Measurements from ENCODE around the gene ZNF24. TPM values are rescaled to one million over a fixed set of nuclear protein-coding genes. Genes with fewer than 3 reads are reported as not detected.
A peak's percentile ranks its signal among the peaks of the same experiment; 100 is the strongest.

Gene ZNF24
- 10.3 and 10.6 TPM in 2 replicates for total RNA-seq (2014; rRNA removed; shearing (Covaris generic); ENCODE audit: low replicate concordance)

DNA sequence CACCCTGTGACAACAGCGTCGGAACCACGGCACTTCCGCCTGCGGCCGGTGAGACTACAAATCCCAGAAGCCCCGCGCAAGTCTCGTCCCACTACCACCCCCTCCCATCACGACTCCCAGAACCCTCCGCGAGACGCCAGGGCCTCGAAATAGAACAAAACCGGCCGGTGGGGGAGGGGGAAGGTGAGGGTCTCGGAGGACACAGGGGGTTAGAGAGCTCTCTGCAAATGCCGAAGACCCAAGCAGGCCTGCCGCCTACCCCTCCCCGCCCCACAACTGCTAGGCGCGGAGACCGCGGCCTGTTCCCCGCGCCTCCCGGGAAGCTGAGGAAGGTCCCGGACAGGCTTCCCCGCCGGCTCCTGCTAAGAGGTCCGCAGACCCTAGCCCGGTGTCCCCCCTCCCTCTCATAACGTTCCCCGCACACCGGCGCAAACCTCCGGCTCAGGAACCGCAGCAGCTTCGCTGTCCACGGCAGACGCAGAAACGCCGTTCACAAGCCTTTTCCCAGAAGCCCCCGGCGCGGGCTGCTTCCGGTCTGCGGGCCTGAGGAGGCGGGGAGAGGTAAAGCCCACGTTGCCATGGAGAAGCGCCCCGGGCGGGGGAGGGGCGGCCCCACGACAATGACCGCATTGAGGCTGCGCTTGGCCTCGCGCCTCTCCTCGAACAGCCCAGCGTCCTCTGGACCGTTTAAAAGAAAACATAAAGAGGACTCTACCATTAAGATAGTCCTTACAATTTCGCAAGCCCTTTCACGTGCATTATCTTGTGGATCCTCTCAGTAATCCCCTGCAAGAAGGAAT, at the start of gene ZNF24:
ZNF24 (minus strand) TSS at position 485 of the 800 bp plus-strand sequence. CDS start 3,770 bp downstream, outside the sequence.
- in situ Hi-C loops (cut with HindIII; ENCODE audit: low pct_unique_long_range_greater_than_20kb, low sequenced_read_pairs) = no loop called here
- DNase-seq (ENCODE audit: low read depth) = peak; percentile 91

DNA sequence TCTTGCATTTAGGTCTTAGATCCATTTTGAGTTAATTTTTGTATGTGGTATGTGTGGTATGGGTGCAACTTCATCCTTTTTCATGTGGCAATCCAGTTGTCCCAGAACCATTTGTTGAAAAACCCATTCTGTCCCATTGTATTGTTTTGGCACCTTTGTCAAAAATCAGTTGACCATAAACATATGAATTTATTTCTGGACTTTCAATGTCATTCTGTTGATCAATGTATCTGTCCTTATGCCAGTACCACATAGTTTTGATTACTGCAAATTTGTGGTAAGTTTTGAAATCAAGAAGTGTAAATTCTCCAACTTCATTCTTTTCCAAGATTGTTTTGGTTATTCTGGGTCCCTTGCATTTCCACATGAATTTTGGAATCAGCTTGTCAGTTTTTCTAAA, 49.5 kb upstream of the ZNF24 start:
- in situ Hi-C loops (cut with HindIII; ENCODE audit: low pct_unique_long_range_greater_than_20kb, low sequenced_read_pairs) = no loop called here
- no peak for DNase-seq (ENCODE audit: low read depth)

DNA sequence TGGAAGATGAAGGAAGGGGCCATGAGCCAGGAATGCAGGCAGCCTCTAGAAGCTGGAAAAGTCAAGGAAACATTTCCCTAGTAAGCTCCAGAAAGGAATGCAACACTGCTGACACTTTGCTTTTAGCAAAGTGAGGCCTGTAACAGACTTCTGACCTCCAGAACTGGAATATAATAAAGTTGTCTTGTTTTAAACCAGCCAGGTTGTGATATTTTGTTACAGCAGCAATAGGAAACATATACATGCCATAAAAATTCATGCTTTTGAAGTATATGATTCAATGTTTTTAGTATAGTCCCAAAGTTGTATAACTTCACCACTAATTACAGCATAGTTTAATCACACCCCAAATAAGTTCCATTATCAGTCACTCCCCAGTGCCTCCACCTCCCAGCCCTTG, 48.2 kb upstream of the ZNF24 start:
- in situ Hi-C loops (cut with HindIII; ENCODE audit: low pct_unique_long_range_greater_than_20kb, low sequenced_read_pairs) = no loop called here
- DNase-seq (ENCODE audit: low read depth) = no peak

DNA sequence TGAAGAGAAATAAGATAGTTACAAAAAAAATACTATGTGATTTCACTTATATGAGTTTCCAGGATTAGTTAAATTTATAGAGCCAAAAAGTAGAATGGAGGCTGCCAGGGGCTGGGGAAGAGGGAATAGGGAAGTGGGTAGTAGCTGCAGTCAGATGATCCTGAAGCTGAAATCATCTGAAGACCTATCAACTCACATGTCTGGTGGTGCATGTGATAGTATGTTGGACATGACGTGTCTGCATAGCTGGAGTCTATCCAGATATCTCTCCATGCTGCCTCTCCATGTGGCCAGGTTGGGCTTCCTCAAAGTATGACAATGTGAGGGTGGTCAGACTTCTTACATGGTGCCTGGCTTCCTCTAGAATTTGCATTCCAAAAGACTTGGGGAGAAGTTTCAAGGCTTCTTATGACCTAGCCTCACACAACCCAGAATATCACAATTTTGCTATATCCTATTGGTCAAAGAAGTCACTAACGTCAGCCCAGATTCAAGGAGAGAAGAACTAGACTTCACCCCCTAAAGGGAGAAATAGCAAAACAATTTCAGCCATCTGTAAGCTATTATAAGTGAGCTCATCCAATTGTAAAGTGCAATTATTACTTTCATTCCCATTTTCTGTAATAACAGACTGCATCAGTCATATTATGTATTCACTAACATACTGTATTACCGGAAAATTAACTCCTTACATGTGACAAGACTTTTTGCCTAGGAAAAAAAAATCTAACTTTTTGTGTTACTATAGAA, 46.9 kb upstream of the ZNF24 start:
- in situ Hi-C loops (cut with HindIII; ENCODE audit: low pct_unique_long_range_greater_than_20kb, low sequenced_read_pairs) = no loop called here
- DNase-seq (ENCODE audit: low read depth) = no peak

DNA sequence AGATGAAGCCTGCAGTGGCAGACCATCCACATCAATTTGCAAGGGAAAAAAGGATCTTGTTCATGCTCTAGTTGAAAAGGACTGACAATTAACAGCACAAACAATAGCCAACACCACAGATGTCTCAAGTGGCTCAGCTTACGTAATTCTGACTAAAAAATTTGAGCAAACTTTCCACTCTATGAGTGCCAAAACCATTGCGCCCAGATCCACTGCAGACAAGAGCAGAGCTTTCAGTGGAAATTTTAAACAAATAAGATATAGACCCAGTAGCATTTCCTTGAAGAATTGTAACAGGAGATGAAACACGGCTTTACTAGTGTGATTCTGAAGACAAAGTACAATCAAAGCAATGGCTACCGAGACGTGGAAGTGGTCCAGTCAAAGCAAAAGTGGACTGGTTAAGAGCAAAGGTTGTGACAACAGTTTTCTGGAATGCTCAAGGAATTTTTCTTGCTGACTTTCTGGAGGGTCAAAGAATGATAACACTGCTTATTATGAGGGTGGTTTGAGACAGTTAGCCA, 44.9 kb upstream of the ZNF24 start:
- in situ Hi-C loops (cut with HindIII; ENCODE audit: low pct_unique_long_range_greater_than_20kb, low sequenced_read_pairs) = no loop called here
- no peak for DNase-seq (ENCODE audit: low read depth)

DNA sequence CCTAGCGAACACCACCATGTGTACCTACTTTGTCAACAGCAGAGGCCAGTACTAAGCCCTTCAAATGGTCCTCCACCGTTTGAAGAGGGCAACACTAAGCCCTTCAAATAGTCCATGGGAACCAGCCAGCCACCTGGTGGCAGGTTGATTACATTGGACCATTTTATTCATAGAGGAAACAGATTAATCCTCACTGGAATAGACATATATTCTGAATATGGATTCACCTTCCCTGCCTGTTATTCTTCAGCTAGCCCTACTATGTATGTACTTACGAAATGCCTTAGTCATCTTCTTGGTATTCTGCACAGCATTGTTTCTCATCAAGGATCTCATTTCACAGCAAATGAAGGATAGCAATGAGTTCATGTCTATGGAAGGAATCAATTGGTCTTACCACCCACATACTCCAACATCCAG, 42.9 kb upstream of the ZNF24 start:
- in situ Hi-C loops (cut with HindIII; ENCODE audit: low pct_unique_long_range_greater_than_20kb, low sequenced_read_pairs) = no loop called here
- DNase-seq (ENCODE audit: low read depth) = no peak

DNA sequence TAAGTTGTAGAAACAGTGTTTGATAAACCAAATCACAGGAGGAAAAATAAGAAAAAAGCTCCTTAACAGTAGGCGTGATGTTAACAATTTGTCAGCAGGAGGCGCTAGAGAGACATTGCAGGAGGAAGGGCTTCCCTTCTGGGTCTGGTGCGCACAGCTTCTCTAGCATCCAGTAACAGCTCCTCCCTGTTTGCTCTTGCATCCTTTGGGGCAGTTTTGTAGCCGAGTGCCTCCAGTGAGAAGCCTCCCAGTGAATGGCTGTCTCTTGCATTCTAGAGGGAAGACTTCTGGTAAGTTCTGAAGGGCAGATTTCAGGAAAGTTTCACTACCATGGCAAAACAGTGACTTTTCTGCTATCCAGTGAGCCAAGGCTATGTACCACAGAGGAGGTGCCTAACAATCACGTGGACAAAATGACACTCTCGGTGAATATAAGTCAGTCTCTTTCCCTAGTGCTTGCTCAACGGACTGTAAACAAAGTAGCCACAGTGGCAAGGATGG, 42.4 kb upstream of the ZNF24 start:
- in situ Hi-C loops (cut with HindIII; ENCODE audit: low pct_unique_long_range_greater_than_20kb, low sequenced_read_pairs) = no loop called here
- DNase-seq (ENCODE audit: low read depth) = peak; percentile 56

DNA sequence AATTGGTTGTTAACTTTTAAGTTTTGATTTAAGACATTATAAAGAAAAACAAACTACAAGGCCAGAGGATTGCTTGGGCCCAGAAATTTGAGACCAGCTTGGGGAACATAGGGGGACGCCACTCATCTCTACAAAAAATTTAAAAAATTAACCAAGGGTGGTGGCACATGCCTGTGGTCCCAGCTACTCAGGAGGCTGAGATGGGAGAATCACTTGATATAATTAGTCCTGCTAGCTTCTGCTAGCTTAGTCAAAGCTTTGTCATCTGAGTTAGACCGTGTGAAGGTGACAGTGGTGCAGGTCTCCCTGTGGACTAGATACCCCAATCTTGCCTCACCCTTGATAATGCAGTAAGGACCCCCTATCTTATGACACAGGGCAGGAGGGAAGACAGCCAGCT, 38.9 kb upstream of the ZNF24 start:
- in situ Hi-C loops (cut with HindIII; ENCODE audit: low pct_unique_long_range_greater_than_20kb, low sequenced_read_pairs) = no loop called here
- no peak for DNase-seq (ENCODE audit: low read depth)

DNA sequence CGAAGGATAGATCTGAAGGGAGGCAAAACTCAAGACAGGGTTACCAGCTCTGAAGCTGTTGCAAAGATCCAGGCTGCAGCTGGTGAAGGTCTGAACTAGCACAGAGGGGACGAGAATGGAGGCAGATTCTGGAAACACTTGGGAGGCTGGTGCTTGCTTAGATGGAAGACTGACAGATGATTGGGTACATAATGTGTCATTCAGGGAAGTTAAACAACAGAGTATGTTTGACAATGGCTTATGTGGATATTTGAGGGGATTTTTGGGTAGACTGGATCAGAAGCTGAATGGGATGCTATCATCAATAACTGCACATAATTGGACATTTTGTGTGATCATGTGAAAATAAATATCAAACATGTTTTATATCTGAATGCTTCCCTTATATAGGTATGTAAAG, 35.2 kb upstream of the ZNF24 start:
- no peak for DNase-seq (ENCODE audit: low read depth)
- in situ Hi-C loops (cut with HindIII; ENCODE audit: low pct_unique_long_range_greater_than_20kb, low sequenced_read_pairs) = no loop called here

DNA sequence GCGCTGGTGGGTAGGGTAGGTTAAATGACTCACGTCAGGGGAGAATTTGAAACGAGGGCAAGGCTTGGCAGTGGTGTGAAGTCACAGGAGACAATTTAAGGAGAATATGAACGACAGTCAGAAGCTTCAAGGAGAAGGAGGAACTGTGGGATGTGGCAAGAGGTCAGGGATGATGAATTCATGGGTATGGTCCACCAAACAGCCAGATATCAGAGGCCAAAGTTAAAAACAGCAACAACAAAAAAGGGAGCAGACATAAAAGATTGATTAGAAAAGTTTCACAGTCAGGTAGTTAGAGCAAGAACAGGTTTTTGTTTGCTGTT, 34.3 kb upstream of the ZNF24 start:
- in situ Hi-C loops (cut with HindIII; ENCODE audit: low pct_unique_long_range_greater_than_20kb, low sequenced_read_pairs) = no loop called here
- DNase-seq (ENCODE audit: low read depth) = no peak

DNA sequence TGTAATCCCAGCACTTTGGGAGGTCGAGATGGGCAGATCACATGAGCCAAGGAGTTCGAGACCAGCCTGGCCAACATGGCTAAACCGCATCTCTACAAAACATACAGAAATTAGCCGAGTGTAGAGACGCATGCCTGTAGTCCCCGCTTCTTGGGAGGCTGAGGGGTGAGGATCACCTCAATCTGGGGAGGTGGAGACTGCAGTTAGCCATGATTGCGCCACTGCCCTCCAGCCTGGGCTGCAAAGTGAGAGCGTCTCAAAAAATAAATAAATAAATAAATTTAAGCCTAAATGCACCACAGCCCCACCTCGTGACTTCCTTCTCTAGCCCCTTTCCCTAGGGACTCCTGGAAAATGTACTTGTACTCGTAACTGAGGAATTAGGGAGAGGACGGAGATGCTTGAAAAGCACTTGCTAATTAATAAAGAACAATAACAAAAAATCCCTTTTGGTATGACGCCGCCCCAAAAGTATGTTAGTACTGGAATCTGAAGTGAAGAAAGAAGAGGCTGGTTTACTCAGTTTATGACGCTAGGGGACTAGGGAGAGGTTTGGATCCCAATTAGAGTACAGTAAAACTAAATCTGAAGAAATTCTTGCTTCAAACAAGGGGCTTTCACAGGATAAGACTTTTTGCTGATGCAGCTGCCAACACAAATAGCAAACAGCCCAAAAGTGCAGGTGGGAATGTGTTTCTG, 33.8 kb upstream of the ZNF24 start:
- in situ Hi-C loops (cut with HindIII; ENCODE audit: low pct_unique_long_range_greater_than_20kb, low sequenced_read_pairs) = no loop called here
- no peak for DNase-seq (ENCODE audit: low read depth)

DNA sequence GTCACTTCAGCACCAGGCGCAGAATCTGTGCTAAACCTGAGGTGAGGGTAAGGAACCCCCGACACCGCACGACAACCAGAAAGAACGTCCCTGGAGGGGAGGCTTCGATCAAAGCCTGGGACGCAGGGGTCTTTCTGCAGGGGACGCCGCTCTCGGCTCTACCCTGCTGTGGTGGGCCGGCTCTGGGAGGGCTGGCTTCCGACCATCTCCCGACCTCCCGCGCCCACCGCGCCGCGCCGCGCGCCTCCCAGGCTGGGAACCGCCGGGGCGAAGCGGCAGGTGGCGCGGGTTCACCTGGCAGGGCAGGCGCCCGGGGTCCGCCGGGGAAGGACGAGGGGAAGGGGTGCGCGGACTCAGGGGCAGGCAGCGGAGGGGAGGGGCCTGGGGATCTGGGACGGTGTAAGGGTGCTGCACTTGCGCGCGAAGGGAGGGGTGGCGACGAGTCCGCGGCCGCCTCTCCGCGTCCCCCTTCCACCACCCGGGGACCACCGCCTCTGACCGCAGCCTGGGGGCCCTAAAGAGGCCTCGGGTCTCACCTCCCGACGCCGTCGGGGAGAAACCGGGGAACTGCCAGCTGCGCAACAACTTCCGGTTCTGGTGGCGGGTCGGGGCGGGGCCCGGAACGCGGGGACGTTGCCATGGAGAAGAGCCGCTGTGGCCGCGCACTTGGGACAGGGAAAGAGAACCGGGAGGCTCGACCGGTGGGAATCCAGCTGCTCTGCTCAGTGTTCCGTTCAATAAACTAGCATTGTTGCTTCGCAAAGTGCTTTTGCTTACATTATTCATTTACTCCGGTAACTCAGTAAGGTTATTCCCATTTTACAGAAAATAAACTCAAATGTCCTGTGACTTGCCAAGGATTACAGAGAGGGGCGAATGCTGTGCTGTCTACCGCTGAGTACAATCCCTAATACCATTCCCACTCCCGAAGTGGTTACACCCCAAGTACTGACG, 32.8 kb upstream of the ZNF24 start, which contains the start of gene ZNF396:
ZNF396 (minus strand) TSS at position 596 of the 954 bp plus-strand sequence. CDS start 3,045 bp downstream, outside the sequence.
- DNase-seq (ENCODE audit: low read depth) = peak; percentile 41
- in situ Hi-C loops (cut with HindIII; ENCODE audit: low pct_unique_long_range_greater_than_20kb, low sequenced_read_pairs) = no loop called here

DNA sequence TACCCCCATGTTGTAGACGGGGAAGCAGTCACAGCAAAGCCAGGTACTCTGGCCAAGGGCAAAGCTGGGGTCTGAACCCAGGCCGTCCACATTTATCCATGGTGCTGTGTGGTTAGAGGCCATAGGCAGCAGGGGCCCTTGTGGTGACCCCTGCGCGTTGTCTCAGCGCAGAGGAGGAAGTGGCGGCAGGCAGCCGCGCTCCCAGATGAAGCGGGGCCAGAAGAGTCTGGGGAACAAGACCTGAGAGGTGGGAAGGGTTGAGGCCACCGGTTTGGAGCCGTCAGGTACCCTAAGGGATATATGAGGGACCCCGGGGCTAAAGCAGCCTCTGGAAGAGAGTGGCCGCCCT, 32.1 kb upstream of the ZNF24 start:
- DNase-seq (ENCODE audit: low read depth) = no peak
- in situ Hi-C loops (cut with HindIII; ENCODE audit: low pct_unique_long_range_greater_than_20kb, low sequenced_read_pairs) = no loop called here

DNA sequence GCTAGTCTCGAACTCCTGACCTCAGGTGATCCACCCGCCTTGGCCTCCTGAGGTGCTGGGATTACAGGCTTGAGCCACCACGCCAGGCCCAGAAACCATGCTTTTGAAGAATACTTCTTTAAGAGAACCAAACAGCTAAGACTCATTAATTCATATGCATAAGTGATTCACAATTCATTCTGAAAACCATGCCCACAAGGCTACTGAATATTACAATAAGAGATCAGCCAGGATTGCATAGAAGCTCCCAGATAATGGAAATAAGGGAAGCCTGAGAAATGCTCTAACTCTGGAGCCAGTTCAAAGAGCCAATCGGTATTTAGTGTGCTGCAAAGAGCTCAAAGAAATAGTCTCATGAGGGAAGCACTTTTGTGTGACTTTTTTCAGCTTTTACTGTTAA, 30.5 kb upstream of the ZNF24 start:
- in situ Hi-C loops (cut with HindIII; ENCODE audit: low pct_unique_long_range_greater_than_20kb, low sequenced_read_pairs) = no loop called here

DNA sequence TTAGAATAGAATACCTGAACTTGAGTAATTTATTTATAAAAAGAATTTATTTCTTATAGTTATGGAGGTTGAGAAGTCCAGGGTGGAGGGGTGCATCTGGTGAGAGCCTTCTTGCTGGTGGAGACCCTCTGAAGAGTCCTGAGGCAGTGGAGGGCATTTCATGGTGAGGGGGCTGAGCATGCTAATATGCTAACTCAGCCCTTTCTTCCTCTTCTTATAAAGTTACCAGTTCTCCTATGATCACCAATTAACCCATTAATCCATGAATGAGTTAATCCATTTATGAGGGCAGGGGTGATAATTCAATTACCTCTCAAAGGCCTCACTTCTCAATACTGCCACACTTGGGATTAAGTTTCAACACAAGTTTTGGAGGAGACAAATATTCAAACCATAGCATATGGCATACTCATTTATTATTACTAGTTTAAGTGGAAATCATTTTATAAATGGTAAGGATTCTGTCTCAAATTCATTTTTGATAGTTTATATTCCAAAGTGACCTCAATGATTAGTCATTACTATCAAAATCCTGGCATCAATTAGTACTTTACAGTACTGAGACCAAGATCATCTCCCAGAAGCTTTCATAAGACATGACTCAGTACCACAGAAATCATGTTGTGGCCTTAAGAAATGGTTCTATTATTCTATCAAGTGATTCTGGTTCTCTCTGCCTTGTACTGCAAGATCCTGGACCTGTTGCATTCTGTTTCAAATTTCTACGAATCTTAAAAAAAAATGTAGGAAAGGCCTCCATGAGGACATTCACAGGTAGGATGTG, 27.4 kb upstream of the ZNF24 start:
- no peak for DNase-seq (ENCODE audit: low read depth)
- in situ Hi-C loops (cut with HindIII; ENCODE audit: low pct_unique_long_range_greater_than_20kb, low sequenced_read_pairs) = no loop called here

More for the DNA sequence above, 30.5 kb upstream of the ZNF24 start:
- DNase-seq (ENCODE audit: low read depth) = no peak

DNA sequence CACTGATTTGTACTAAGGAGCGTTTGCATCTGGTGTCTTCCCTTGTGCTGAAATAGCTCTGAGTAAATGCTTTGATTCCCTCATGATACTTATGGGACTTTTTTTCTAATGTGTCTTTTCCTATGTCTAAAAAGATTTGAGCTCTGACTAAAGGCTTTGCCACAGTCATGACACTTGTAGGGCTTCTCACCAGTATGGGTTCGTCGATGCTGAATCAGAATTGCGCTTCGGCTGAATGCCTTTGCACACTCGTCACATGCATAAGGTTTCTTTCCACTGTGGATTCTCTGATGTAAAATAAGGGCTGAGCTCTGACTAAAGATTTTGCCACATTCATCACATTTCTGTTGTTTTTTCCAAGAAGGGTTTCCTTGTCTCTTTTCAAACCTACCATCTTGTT, 24.9 kb upstream of the ZNF24 start:
- in situ Hi-C loops (cut with HindIII; ENCODE audit: low pct_unique_long_range_greater_than_20kb, low sequenced_read_pairs) = no loop called here
- DNase-seq (ENCODE audit: low read depth) = no peak

DNA sequence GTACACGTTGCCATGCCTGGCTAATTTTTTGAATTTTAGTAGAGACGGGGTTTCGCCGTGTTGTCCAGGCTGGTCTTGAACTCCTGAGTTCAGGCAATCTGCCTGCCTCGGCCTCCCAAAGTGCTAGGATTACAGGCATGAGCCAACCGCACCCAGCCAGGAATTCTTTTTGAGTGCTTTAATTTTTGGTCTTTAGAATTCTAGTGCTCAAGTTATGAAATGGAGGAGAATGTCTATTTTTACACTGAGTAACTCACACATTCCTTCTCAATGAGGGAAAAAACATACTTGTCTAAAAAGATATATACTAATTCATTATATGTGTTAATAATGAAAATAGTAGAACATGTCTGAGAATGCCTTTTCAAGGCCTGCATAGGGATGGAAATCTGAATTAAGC, 24.4 kb upstream of the ZNF24 start:
- in situ Hi-C loops (cut with HindIII; ENCODE audit: low pct_unique_long_range_greater_than_20kb, low sequenced_read_pairs) = no loop called here
- no peak for DNase-seq (ENCODE audit: low read depth)
